Daoy (cell line): Measurements from ENCODE around the gene VPS51. TPM values are rescaled to one million over a fixed set of nuclear protein-coding genes. Genes with fewer than 3 reads are reported as not detected.
A peak's percentile ranks its signal among the peaks of the same experiment; 100 is the strongest.

Source experiments
- DNase-seq: peaks from one replicate; pipeline ENCODE4 v3.0.0-alpha.2; 2015; ENCODE audit warnings: low read depth
- total RNA-seq: library from RNA; depleted of rRNA; stranded (reverse); fragments of >200 nt; shearing (Covaris generic); gene quantifications from 2 replicates; pipeline ENCODE4 v1.2.3, GENCODE V29; 2014

The VPS51 gene
- total RNA-seq, 1 experiment from 2014 or later, result 333 TPM

DNA sequence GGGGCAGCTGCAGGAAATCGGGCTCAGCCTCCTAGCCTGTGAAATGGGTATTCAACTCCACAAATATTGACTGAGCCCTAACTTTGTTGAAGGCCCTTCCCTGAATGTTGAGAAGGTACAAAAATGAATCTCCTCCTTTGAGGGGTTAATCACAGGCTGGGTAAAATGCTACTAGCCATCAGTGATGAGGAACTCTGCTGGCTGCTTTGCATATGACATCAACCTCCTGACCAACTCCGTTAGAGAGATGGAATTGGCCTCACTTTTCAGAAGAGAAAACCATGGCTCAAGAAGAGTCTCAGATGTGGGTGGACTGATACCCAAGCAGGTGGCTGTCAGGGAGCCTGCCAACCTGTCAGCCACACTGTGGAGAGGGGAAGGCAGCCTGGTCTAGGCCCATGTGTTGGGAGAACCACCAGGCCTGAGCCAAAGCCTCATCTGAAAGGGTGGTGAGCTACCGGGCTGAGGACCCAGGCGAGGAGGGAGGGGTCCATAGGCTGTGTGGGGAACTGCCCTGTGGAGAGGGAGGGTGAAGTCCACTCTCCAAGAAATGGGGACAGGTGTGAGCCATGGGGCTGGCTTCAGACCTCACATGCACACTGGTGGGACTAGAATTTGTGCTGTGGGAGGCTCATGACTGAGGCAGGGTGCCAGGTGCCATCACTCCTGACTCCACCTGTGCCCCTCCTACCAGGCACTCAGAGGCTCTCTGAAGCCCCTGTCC lies 23.9 kb upstream of the VPS51 start:
- no peak for DNase-seq

DNA sequence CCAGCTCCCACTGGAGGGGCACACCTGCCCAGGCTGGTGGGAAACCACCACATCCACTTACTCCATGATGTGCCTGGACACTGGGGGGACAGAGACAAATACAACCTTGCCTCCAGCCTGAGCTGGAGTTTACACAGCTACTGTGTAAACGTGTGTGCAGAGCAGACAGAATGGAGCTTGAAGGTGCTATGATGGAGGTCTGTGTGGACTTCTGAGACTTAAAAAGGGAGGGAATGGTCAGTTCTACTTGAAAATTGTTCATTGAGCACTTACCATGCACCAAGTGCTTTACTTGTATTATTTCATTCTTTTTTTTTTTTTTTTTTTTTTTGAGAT lies 23.4 kb upstream of the VPS51 start:
- DNase-seq, result no peak

DNA sequence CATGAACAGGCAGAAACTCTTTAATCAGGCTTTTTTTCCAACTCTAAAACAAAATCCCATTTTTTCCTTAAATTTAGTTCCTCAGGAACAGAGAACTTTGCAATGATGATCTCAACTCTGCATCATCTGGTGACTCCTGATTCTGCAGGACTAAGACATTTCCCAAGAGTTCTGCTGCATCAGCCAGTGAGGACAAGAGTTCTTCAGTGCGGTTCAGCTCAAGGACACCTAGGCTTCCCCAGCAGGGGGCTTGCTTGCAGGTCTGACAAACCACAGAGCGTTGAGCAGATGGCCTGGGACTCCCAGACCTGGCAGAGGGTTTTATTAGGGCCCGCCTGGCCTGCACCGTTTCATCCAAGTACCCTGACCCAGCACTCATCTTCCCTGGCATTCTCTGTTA lies 18.6 kb upstream of the VPS51 start:
- no peak for DNase-seq

DNA sequence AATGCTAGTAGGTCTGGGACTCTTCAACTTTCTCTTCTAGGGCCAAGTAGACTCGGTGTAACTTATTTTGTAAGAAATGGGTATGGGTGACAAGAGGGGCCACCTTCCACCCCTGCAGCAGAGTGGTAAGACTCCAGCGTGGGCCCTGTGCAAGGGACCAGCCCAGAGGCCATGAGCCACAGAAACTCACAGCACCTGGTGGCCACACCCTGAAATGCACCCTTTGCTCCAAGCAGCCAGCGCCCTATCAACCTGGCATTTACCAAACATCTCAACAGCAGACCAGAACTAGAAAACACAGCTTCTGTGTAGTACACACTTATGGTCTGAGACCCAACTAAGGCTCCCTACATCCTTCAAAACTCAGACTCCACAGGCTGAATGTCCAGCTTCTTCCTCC lies 17.9 kb upstream of the VPS51 start:
- DNase-seq, result peak; percentile 34

DNA sequence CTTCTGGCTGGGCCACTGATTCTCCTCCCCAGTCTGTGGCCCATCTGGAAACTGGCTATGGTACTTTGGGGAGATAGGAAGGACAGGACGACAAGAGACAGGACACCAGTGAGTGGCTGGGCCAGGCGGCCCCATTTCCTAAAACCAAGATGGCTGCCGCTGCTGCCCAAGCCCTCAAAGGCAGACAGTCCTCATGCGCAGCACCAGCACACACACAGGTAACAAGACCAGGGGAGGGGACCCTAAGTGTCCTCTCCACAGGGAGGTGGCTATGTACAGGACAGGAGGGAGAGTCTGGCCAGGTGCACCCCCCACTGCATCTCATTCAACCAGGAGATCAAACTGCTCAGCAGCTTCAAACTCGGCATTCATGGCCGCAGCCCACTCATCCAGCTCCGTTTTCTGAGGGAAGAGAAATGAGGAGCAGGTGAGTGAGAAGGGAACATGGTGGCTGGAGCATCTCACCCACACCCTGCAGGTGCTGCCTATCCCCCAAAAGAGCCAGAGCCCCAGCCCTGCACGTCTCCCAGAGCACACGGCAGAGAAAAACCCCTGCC lies 17.1 kb upstream of the VPS51 start:
- DNase-seq, result no peak

DNA sequence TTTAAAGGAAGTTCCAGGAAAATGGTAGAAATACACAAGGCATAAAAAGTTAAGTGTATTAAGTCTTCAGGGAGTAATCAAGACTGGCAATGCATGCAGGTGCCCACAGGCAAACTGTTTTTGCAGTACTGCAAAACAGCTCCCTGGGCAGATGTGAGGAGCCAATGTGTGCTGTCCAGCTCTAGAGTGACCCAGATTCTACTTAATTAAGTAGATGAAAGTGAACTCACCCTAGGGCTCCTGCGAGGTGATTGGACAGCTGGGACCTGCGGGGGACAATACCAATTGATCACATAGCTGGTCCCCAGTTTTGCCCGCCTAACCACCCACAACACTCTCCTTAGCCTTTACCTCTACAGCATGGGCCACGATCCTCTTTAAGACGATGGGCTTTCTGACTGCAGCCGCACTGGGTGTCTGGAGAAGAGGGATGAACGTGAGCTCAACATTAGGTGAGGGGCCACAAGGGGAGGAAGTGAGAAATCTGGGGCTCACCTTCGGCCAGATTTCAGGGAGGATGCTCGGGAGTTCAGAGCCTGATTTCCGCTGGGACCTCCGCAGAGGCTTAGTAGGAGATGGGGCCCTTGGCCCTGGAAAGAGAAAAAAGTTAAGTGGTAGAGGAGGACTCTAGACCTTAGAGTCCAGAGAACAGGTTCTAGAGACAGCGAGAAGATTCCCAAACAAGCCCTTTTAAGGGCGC lies 12.7 kb upstream of the VPS51 start:
- DNase-seq, result no peak

DNA sequence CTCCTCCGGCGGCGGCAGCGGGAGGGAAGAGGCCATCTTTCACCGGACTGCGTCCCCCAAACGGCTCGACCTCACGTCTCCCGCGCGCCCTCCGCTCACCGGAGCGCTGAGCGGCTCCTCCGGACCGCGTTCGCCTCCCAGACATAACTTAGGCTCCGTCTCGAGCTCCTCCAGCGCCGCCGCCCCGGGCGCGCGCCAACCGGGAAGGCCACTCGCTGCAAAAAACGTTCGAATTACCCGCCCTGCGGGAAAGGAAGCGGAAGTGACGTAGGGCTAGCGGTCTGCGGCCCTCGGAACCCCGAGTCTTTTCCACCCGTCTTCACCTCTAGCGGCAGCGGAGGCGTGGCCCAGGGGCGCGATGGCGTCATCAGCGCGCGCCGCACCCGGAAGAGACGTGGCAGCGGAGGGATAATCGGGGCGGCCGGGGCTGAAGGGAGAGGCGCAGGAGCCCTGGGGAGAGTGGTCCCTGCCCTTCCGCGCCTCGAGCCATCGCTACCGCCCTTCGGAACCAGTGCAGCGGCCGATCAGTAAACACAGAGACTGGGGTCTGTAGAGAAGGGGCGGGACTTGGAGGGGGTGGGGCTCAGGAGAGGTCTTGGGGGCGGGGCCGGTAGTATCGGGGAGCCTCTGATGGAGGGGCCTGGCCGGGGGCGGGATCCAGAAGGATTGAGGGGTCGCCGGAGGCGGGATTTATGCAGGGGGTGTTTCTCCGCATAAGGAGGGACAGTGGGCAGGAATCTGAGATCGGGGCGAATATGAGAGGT lies 12.0 kb upstream of the VPS51 start, which contains the start of the genes CDCA5 and ZFPL1:
Gene CDCA5 (minus strand): TSS at position 207 of the 764 bp plus-strand sequence. CDS start 62 bp downstream, at position 145.
Gene ZFPL1 (plus strand): TSS at position 389 of the 764 bp plus-strand sequence. CDS start 477 bp downstream, outside the sequence.
- peak; percentile 97 for DNase-seq

DNA sequence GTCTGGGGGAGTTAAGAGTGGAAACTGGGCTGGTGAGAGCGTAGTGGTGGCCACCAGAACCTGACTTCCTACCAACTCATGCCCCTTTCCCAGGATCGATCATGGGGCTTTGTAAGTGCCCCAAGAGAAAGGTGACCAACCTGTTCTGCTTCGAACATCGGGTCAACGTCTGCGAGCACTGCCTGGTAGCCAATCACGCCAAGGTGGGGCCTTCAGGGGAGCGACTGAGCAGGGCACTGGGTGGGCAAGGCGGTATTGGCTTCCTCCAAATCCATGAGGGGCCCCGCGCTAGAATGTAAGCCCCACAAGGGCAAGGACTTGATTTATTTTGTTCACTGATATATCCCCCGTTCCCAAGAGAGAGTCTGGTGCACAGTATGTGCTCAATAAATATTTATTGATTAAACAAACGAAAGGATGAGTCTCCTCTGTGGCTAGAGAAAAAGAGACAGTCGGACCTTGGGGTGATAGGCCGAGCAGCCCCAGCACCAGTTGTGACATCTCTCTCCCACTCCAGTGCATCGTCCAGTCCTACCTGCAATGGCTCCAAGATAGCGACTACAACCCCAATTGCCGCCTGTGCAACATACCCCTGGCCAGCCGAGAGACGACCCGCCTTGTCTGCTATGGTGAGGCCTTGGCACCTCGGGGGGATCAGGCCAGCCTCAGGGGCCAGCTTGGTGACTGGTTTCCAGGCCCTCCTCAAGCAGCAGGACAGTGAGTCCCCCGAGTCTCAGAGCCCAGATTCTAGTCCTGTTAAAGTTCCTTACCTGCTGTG lies 11.2 kb upstream of the VPS51 start:
- DNase-seq, result no peak

DNA sequence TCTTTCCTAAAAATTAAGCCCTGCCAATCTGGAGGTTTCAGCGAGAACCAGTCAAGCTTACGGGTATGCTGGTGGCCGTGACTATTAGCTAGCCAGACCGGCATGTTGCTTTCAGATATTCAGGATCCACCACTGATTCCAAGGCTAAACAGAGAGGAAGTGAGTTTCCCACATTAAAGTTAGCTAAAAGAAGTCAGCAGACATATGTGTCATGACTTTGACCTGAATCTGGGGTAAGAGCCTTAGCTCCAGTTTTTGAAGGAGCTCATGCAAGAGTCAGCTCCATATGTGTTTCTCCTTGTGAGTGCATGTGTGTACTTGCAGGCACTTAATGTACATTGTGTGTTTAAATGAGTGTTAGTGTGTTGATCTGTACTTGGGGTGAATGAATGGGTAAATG lies 10.6 kb upstream of the VPS51 start:
- DNase-seq, result no peak

DNA sequence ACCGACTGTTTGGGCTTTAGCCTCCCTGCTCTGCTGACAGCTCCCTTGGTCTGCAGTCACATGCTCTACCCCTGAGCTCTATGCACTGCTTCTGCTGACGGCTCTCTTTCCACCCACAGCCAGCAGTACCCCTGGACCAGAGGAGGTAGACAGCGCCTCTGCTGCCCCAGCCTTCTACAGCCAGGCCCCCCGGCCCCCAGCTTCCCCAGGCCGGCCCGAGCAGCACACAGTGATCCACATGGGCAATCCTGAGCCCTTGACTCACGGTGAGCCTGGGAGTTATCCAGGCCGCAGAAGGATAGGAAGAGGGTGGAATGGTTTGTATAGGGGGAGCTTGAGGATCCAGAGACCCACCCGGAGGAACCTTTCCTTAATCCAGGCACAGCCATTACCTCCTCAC lies 9.2 kb upstream of the VPS51 start:
- DNase-seq, result no peak

DNA sequence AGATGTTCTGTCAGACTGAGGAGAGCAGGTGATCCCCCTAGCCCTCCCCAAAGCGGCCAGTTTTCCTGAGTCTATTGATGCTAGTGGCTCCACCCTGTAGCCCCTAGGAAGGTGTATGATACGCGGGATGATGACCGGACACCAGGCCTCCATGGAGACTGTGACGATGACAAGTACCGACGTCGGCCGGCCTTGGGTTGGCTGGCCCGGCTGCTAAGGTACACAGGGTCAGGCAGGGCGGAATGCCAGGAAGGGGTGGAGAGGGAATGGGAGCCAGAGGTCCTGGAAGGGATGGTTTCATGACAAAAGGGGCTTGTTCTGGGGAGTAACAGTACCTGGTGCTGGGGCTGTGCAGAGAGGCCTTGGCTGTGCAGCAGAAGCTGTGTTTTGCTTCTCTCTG lies 8.8 kb upstream of the VPS51 start:
- DNase-seq, result no peak

DNA sequence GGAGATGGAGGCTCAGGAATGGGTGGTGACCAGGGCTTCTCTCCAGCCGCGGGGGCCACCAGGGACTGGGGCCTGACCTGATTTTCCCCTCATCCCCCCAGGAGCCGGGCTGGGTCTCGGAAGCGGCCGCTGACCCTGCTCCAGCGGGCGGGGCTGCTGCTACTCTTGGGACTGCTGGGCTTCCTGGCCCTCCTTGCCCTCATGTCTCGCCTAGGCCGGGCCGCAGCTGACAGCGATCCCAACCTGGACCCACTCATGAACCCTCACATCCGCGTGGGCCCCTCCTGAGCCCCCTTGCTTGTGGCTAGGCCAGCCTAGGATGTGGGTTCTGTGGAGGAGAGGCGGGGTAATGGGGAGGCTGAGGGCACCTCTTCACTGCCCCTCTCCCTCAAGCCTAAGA lies 8.2 kb upstream of the VPS51 start:
- no peak for DNase-seq

DNA sequence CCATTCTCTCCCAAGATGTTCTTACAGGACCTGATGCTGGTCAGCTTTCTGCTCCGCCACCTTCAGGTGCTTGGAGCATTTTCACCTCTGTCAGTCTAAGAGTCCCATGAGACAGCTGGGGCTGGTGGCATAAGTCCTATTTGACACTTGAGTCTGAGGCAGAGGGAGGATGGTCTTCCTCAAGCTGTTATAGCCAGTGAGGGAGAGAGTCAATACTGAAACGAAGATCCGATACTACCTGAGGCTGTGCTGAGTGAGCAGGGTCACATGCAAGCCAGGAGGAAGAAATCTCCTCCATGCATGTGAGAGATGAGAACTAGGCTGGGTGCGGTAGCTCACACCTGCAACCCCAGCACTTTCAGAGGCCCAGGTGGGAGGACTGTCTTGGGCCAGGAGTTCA lies 6.4 kb upstream of the VPS51 start:
- DNase-seq, result no peak

DNA sequence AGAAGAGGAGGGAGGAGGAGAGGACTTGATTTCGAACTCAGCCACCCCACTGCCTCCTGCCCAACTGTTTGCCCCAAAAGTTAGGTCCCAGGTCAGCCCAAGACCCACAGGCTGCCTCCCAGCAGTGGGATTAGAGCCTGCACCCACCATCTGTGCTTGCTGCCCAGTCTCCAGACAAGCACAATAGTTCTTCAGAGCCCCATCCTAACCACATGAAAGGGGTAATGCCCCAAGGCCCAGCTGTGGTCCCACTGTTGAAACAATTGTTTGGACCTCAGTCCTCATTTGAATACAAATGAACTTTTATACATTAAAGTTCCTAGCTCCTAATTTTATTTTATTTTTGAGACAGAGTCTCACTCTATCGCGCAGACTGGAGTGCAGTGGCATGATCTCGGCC lies 5.4 kb upstream of the VPS51 start:
- no peak for DNase-seq

DNA sequence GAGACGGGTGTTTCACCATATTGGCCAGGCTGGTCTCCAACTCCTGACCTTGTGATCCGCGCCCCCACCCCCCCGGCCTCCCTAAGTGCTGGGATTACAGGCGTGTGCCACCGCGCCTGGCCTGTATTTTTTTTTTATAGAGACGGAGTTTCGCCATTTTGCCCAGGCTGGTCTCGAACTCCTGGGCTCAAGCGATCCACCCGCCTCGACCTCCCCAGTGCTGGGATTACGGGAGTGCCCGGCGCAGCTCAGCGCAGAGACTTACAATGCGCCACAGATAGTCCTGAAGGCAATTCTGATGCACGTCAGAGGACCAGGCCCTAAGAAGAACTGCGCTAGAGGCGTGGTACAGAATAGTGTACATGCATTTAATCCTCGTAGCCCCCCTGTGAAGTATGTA lies 587 bp upstream of the VPS51 start:
- DNase-seq, result no peak

DNA sequence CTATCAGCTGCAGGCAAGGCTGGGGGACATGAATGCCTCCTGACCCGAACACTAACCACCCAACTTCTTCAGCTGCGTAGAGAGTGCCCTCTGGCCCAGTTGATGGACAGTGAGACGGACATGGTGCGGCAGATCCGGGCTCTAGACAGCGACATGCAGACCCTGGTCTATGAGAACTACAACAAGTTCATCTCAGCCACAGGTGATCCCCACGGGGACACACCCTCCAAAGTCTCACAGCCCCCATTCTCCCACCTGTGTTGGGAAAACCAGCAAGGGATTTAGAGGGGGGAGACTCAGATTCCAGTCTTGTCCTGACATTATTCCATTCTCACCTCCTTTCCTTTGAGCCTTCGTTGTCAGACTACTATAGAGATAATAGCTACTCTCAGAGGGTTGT lies 912 bp downstream of the VPS51 start:
- DNase-seq, result no peak

DNA sequence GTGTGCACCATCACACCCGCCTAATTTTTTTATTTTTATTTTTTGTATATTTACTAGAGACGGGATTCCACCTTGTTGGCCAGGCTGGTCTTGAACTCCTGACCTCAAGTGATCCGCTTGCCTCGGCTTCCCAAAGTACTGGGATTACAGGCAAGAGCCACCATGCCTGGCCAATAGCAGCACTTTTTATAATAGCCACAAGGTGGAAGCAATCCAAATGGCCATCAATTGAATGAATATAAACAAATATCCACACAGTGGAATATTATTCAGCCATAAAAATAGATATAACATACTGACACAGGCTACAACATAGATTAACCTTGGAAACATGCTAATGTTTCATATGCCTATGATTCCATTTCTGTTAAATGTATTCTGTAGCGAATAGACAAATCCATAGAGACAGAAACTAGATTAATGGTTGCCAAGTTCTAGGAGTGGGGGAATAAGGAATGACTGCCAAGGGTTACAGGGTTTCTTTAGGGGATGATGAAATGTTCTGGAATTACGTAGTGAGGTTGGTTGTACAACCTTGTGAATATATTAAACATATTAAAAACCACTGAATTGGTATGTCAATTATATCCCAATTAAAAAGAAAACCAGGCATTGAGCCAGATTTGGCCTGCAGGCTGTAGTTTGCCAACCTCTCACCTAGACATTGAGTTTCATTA lies 4.8 kb downstream of the VPS51 start:
- no peak for DNase-seq

DNA sequence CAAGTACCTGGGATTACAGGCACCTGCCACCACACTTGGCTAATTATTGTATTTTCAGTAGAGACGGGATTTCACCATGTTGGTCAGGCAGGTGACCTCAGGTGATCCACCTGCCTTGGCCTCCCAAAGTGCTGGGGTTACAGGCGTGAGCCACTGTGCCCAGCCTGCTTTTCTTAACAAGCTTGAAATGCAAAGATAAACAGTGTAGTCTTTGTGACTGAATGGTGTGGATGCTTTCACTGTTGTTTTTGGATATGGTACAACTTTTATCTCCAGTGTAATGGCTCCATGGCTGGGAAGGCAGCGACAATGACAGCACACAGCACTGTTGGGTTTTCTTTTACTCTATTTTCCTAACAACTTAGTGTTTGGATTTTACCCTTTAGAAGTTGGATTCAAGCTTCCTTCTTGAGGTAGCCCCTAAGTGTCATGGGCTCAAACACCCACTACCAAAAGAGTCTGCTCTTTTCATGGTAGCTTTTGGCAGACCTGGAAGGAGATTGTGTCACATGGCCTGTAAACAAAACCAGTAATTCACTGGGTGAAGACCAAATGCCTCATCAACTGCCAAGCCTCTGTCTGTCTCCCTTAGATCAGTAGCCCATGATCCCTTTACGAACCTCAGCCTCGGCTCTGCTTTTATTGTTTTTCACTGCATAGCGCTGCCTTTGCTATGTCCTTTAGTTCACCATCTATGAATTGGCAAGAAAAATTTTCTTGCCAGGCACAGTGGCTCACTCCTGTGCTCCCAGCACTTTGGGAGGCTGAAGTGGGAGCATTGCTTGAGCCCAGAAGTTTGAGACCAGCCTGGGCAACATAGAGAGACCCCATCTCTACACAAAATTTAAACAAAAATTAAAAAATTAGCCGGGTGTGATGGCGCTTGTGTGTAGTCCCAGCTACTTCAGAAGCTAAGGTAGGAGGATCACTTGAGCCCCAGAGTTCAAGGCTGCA lies 6.4 kb downstream of the VPS51 start:
- DNase-seq, result no peak

DNA sequence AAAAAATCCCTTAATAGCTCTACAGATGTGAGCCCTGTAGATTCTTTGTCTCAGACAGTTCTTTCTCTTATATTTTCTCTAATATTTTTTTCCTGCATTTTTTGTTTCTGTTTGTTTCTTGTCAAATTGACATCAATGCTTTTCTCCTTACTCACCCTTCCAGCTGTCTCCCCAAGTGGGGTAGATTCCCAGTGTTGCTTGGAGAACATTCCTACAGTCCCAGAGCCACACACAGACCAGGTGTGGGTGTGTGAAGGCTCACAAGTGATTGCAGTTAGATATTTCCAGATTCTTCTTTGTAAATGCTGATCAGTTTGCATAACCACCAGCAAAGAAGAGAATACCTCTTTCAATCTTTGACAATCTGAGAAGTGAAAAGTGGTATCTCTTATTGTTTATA lies 7.5 kb downstream of the VPS51 start:
- no peak for DNase-seq

DNA sequence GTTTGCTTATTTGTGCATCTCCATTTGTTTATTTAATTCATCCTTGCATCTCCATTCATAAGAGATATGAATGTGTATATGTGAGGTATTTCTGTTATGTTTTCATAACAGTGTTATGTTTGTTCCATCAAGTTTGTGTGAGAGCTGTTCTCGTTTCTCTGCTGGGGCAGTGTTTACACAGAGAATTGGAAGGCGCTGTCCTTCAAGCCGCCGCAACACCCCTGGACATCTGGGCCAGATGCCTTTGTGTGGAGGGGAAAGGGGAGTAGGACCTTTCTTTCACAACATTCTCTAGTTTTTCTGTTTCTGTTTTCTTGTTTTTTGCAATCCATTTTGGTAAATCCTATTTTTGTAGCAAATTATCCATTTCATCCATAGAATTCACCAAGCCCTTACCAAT lies 8.6 kb downstream of the VPS51 start:
- DNase-seq, result no peak
